HL-60 (cell line): Measurements from ENCODE around the gene TDRD5.

Experiments
- CTCF ChIP-seq: IDR thresholded peaks from one replicate; pipeline ENCODE4 v1.5.1; 2011; ENCODE audit warnings: low read length, control low read depth, inconsistent platforms; ENCODE audit not compliant: insufficient read depth
- GABPA ChIP-seq: IDR thresholded peaks from 2 replicates; pipeline ENCODE4 v1.6.1; 2012; ENCODE audit warnings: low read depth
- POLR2AphosphoS5 ChIP-seq: IDR thresholded peaks from 2 replicates; pipeline ENCODE4 v1.6.1; 2012; ENCODE audit warnings: low read depth
- SPI1 ChIP-seq: IDR thresholded peaks from 2 replicates; pipeline ENCODE4 v1.6.1; 2012; ENCODE audit warnings: low read depth, mild to moderate bottlenecking, borderline replicate concordance
- TF ChIP-seq, protein P1 (sequence below): IDR thresholded peaks from 2 replicates; pipeline ENCODE4 v1.6.1; 2012; ENCODE audit warnings: low read depth; ENCODE audit not compliant: insufficient replicate concordance

GRCh38 chr1:179709841-179710329 is 118.3 kb downstream of the TDRD5 start:
- TF ChIP-seq, protein P1, sequence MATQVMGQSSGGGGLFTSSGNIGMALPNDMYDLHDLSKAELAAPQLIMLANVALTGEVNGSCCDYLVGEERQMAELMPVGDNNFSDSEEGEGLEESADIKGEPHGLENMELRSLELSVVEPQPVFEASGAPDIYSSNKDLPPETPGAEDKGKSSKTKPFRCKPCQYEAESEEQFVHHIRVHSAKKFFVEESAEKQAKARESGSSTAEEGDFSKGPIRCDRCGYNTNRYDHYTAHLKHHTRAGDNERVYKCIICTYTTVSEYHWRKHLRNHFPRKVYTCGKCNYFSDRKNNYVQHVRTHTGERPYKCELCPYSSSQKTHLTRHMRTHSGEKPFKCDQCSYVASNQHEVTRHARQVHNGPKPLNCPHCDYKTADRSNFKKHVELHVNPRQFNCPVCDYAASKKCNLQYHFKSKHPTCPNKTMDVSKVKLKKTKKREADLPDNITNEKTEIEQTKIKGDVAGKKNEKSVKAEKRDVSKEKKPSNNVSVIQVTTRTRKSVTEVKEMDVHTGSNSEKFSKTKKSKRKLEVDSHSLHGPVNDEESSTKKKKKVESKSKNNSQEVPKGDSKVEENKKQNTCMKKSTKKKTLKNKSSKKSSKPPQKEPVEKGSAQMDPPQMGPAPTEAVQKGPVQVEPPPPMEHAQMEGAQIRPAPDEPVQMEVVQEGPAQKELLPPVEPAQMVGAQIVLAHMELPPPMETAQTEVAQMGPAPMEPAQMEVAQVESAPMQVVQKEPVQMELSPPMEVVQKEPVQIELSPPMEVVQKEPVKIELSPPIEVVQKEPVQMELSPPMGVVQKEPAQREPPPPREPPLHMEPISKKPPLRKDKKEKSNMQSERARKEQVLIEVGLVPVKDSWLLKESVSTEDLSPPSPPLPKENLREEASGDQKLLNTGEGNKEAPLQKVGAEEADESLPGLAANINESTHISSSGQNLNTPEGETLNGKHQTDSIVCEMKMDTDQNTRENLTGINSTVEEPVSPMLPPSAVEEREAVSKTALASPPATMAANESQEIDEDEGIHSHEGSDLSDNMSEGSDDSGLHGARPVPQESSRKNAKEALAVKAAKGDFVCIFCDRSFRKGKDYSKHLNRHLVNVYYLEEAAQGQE = no peak
- TF ChIP-seq CTCF (no peak), POLR2AphosphoS5 (no peak), SPI1 (no peak), GABPA (no peak)
